ENCODE measurements around the gene SARS2.

Gene SARS2

DNA sequence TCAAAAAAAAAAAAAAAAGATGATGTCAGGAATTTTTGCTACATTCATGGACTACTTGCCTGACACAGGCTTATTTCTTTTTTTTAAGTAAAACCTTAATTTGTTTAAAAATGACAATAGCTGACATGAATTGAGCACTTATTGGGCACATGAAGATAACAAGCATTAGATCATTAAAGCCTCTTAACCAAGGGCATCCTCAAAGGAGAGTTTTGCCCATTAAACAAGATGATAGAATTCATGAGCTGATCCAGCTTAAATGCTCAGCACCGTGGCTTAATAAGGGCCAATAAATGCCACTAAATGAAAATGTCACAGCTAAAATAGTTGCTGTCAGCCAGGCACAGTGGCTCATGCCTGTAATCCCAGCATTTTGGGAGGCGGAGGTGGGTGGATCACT, 25.7 kb upstream of the SARS2 start:
- no peak overlapping the region for H3K4me3 ChIP-seq (ENCODE audit: low read length)
- no peak for DNase-seq (ENCODE audit: low read depth)
- TF ChIP-seq, protein P1, sequence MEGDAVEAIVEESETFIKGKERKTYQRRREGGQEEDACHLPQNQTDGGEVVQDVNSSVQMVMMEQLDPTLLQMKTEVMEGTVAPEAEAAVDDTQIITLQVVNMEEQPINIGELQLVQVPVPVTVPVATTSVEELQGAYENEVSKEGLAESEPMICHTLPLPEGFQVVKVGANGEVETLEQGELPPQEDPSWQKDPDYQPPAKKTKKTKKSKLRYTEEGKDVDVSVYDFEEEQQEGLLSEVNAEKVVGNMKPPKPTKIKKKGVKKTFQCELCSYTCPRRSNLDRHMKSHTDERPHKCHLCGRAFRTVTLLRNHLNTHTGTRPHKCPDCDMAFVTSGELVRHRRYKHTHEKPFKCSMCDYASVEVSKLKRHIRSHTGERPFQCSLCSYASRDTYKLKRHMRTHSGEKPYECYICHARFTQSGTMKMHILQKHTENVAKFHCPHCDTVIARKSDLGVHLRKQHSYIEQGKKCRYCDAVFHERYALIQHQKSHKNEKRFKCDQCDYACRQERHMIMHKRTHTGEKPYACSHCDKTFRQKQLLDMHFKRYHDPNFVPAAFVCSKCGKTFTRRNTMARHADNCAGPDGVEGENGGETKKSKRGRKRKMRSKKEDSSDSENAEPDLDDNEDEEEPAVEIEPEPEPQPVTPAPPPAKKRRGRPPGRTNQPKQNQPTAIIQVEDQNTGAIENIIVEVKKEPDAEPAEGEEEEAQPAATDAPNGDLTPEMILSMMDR (conservative IDR thresholded peaks at IDR 0.05; ENCODE audit: low read depth, low read length) = no peak

DNA sequence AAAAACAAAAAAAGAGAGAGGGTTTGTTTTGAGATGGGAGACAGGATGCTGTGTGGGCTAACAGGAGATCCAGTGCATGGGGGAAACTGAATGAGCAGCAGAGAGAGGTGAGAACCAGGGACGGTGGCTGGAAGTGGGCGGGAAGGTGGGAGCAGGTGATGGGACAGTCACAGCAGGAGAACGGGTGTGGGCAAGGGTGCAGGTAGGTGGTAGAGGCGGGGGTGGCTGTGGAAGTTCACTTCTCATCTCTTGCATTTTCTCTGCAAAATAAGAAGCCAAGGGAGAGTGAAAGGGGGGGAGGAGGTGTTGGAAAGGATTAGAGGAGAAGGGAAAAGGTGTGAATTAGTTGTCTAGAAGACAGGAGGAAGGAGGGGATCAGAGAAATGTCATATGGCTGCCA, 23.1 kb upstream of the SARS2 start:
- no peak overlapping the region for H3K4me3 ChIP-seq (ENCODE audit: low read length)
- TF ChIP-seq, protein P1 (conservative IDR thresholded peaks at IDR 0.05; ENCODE audit: low read depth, low read length) = no peak
- no peak for DNase-seq (ENCODE audit: low read depth)

DNA sequence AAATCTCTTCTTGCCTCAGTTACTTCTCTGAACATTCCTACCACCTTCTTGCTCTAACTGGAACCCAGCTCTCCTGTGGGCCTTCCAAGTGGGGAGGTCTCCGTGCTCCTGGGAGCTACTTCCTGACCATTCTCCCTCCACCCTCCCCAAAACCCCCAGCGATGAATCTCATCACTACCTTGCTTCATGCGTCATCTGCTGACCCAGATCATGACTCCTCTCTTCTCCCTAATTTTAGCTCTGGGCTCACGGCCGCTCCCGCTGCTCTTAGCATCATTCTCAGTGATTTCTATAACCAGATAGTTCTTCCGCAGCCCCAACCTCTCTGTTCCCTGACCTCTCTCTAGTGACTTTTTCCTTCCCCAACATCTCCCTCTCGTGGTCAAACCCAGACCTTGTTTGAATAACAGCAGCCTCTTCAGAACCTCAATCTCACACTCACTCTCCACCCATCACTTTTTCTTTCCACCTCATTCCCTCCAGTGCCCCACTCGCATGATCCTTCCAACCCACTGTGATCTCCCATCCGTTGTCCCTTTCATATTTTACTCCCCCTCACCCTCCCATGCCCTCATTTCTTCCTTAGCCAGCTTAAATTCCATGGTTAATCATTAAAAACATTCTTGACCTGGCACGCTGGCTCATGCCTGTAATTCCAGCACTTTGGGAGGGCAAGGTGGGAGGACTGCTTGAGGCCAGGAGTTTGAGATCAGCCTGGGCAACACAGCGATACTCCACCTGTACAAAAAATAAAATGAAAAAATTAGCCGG, 22.0 kb upstream of the SARS2 start:
- H3K4me3 ChIP-seq (ENCODE audit: low read length) = no peak overlapping the region
- DNase-seq (ENCODE audit: low read depth) = no peak
- TF ChIP-seq, protein P1 (conservative IDR thresholded peaks at IDR 0.05; ENCODE audit: low read depth, low read length) = peak; percentile 72

DNA sequence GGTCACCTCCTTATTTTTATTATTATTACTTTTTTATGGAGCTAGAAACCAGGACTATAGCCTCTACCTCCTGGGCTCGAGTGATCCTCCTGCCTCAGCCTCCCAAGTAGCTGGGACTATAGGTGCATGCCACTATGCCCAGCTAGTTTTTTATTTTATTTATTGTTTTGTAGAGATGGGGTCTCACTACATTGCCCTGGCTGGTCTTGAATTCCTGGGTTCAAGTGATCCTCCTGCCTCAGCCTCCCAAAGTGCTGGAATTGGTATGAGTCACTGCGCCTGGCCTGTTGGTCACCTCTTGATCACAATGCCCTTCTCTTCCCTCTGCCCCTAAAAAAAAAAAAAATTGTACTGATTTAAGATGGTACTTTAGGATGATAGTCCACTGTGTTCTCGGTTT, 20.6 kb upstream of the SARS2 start:
- TF ChIP-seq, protein P1 (conservative IDR thresholded peaks at IDR 0.05; ENCODE audit: low read depth, low read length) = no peak
- no peak for DNase-seq (ENCODE audit: low read depth)
- H3K4me3 ChIP-seq (ENCODE audit: low read length) = no peak overlapping the region

DNA sequence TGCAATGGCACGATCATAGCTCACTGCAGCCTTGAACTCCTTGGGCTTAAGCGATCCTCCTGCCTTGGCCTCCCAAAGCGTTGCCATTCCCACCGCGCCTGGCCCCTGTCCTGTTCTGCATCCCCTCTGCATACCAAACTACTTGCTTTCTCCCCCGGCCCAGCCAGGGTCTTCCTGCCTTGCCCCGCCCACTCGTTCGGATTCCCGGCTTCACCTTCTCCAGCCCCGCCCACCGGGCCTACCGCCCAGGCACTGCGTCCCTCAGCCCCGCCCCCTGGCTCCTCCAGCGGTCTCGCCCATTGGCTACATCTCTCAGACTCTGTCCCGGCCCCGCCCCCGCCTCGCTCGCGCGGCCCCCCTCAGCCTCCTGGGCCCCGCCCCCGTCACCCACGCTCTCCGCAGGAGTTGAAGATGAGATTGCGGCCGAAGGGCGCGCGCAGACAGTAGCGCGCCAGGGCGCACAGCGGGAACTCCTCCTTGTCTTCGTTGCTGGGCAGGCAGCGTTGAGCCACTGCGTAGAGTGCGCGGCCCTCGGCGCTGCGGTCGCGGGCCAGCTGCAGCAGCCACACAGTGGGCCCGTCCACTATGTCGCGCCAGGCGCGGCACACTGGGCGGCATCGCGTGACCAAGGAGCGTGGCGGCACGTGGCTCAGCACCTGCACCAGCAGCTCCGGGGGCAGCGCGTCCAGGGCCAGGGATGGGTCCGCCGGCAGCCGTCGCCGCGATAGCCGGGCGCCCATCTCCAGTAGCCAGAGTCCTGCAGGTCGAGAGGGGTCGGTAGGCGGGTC, 19.2 kb upstream of the SARS2 start:
- TF ChIP-seq, protein P1 (conservative IDR thresholded peaks at IDR 0.05; ENCODE audit: low read depth, low read length) = no peak
- no peak for DNase-seq (ENCODE audit: low read depth)
- H3K4me3 ChIP-seq (ENCODE audit: low read length) = peak overlapping the region; percentile 47

DNA sequence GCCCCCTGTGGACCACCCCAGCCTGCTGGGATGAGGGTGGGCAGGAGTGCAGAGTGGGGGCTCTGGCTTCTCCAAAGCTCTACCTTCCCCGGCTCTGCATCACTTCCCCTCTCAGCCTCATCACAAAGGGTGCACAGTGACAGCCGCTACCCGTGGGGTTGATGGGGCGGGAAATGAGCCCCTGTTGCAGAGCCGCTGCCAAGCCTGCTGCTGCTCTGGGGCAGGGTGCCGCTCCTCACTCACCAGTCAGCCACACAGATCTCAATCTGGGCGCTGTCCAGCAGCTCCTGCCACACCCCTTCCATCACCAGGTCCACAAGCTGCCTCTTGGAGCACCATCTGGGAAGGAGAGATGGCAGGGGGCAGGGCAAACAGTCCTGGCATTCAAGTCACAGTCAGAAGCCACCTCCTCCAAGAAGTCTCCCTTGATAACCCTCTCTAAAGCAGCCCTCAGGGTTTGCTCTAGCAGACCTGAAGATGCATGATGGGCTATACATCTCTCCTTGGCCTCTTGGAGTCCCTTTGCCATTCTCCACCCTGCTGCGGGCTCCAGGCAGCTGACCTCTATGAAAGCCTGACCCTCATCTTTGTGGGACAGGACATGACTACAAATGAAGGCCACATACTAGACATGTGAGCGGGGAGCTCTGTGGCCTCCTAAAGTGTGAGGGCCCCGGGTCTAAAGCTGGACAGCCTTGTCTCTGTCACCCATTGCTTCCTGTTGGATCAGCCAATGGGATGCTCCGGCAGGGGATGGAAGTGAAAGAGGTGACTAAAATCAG, 15.9 kb upstream of the SARS2 start:
- no peak for DNase-seq (ENCODE audit: low read depth)
- H3K4me3 ChIP-seq (ENCODE audit: low read length) = no peak overlapping the region
- TF ChIP-seq, protein P1 (conservative IDR thresholded peaks at IDR 0.05; ENCODE audit: low read depth, low read length) = no peak
